ENCODE results near the gene MORC1.

DNA sequence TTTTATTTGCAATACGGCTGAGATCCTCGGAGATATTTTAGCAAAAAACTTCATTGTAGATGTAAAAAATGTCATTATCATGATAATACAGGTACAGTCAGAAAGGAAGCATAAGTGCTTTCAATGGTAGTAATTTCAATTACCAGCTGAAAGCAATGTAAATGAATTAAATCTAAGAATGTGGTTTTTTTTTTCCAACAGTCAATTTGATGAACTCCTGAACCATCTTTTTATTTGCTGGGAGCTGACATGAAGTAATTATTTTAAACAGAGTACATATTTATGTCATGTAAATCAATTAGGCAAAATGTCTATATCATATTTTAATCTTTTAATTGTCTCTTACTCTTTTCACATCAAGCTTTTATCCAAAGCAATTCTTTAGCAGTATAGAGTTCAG is 70.6 kb downstream of the MORC1 start:
- TF ChIP-seq, protein P1, sequence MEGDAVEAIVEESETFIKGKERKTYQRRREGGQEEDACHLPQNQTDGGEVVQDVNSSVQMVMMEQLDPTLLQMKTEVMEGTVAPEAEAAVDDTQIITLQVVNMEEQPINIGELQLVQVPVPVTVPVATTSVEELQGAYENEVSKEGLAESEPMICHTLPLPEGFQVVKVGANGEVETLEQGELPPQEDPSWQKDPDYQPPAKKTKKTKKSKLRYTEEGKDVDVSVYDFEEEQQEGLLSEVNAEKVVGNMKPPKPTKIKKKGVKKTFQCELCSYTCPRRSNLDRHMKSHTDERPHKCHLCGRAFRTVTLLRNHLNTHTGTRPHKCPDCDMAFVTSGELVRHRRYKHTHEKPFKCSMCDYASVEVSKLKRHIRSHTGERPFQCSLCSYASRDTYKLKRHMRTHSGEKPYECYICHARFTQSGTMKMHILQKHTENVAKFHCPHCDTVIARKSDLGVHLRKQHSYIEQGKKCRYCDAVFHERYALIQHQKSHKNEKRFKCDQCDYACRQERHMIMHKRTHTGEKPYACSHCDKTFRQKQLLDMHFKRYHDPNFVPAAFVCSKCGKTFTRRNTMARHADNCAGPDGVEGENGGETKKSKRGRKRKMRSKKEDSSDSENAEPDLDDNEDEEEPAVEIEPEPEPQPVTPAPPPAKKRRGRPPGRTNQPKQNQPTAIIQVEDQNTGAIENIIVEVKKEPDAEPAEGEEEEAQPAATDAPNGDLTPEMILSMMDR (IDR thresholded peaks at IDR 0.05) = no peak
- TF ChIP-seq POLR2A (IDR thresholded peaks at IDR 0.05) = no peak
